Amniotic epithelial cell (primary cell): Measurements from ENCODE around the gene RYR1.
"Not testable (repeated sequence)": the region's sequence is repeated elsewhere in the genome, so short reads cannot be mapped to it uniquely, and the experiment has no call there.

Source experiments
- DNase-seq: peaks from one replicate; pipeline ENCODE4 v3.0.0-alpha.2; 2010; ENCODE audit warnings: low read depth

The RYR1 gene

GRCh38 chr19:38514812-38515633 is 81.5 kb downstream of the RYR1 start:
- DNase-seq: peak; percentile 45

- no peak for DNase-seq
Measured at GRCh38 chr19:38515896-38516295, 82.4 kb downstream of the RYR1 start.

- DNase-seq: no peak
Measured at GRCh38 chr19:38516802-38517201, 83.3 kb downstream of the RYR1 start.

GRCh38 chr19:38517321-38517720 is 83.8 kb downstream of the RYR1 start:
- DNase-seq: no peak

GRCh38 chr19:38517980-38518379 is 84.5 kb downstream of the RYR1 start:
- not testable (repeated sequence) for DNase-seq

GRCh38 chr19:38519168-38519567 is 85.7 kb downstream of the RYR1 start:
- no peak for DNase-seq

- DNase-seq: no peak
Measured at GRCh38 chr19:38519988-38520387, 86.5 kb downstream of the RYR1 start.

GRCh38 chr19:38522915-38523314 is 89.4 kb downstream of the RYR1 start:
- DNase-seq: no peak

GRCh38 chr19:38523319-38523718 is 89.8 kb downstream of the RYR1 start:
- DNase-seq: no peak

- no peak for DNase-seq
Measured at GRCh38 chr19:38524369-38524768, 90.9 kb downstream of the RYR1 start.

- DNase-seq: no peak
Measured at GRCh38 chr19:38524994-38525634, 91.6 kb downstream of the RYR1 start.

GRCh38 chr19:38526430-38526829 is 92.9 kb downstream of the RYR1 start:
- DNase-seq: no peak

- no peak for DNase-seq
Measured at GRCh38 chr19:38527466-38528136, 94.1 kb downstream of the RYR1 start.

- DNase-seq: no peak
Measured at GRCh38 chr19:38528213-38528755, 94.8 kb downstream of the RYR1 start.

GRCh38 chr19:38528931-38529330 is 95.4 kb downstream of the RYR1 start:
- no peak for DNase-seq

- no peak for DNase-seq
Measured at GRCh38 chr19:38531515-38531914, 98.0 kb downstream of the RYR1 start.

GRCh38 chr19:38532939-38533338 is 99.4 kb downstream of the RYR1 start:
- DNase-seq: no peak

- DNase-seq: no peak
Measured at GRCh38 chr19:38534574-38534973, 101.1 kb downstream of the RYR1 start.

GRCh38 chr19:38535212-38535611 is 101.7 kb downstream of the RYR1 start:
- DNase-seq: no peak

GRCh38 chr19:38537071-38537936 is 103.8 kb downstream of the RYR1 start:
- no peak for DNase-seq

- no peak for DNase-seq
Measured at GRCh38 chr19:38538386-38538785, 104.9 kb downstream of the RYR1 start.
